NCI-H146 (cell line): Measurements from ENCODE around the gene CLASP1.
"Not testable (repeated sequence)": the region's sequence is repeated elsewhere in the genome, so short reads cannot be mapped to it uniquely, and the experiment has no call there.

ENCODE experiments used
- DNase-seq: peaks from one replicate; lab custom pipeline; 2025; lab: John Stamatoyannopoulos, UW

CLASP1 gene

GRCh38 chr2:121374412-121375075 lies 274.7 kb downstream of the CLASP1 start:
- not testable (repeated sequence) for DNase-seq

GRCh38 chr2:121372721-121373353 lies 276.4 kb downstream of the CLASP1 start:
- DNase-seq, result no peak

- no peak for DNase-seq
These were observed 277.2 kb downstream of the CLASP1 start for GRCh38 chr2:121372082-121372481.

GRCh38 chr2:121368836-121369235 lies 280.4 kb downstream of the CLASP1 start:
- DNase-seq, result no peak

GRCh38 chr2:121368155-121368554 lies 281.1 kb downstream of the CLASP1 start:
- DNase-seq, result no peak

- DNase-seq, result no peak
These were observed 281.9 kb downstream of the CLASP1 start for GRCh38 chr2:121367246-121367900.

GRCh38 chr2:121366040-121366439 lies 283.2 kb downstream of the CLASP1 start:
- no peak for DNase-seq

GRCh38 chr2:121365061-121365460 lies 284.2 kb downstream of the CLASP1 start:
- DNase-seq, result no peak

- no peak for DNase-seq
These were observed 285.4 kb downstream of the CLASP1 start for GRCh38 chr2:121363632-121364420.

GRCh38 chr2:121362774-121363173 lies 286.5 kb downstream of the CLASP1 start:
- no peak for DNase-seq

- DNase-seq, result no peak
These were observed 287.0 kb downstream of the CLASP1 start for GRCh38 chr2:121362226-121362625.

- no peak for DNase-seq
These were observed 288.5 kb downstream of the CLASP1 start for GRCh38 chr2:121360566-121361300.

GRCh38 chr2:121359716-121360565 lies 289.3 kb downstream of the CLASP1 start:
- no peak for DNase-seq

GRCh38 chr2:121359170-121359569 lies 290.1 kb downstream of the CLASP1 start:
- no peak for DNase-seq

- DNase-seq, result no peak
These were observed 291.0 kb downstream of the CLASP1 start for GRCh38 chr2:121358291-121358690.

GRCh38 chr2:121356058-121356640 lies 293.1 kb downstream of the CLASP1 start:
- DNase-seq, result peak; percentile 68

GRCh38 chr2:121355488-121355887 lies 293.8 kb downstream of the CLASP1 start:
- peak; percentile 39 for DNase-seq

- no peak for DNase-seq
These were observed 297.5 kb downstream of the CLASP1 start for GRCh38 chr2:121351521-121352318.

GRCh38 chr2:121350890-121351289 lies 298.4 kb downstream of the CLASP1 start:
- no peak for DNase-seq

GRCh38 chr2:121350402-121350775 lies 298.9 kb downstream of the CLASP1 start:
- no peak for DNase-seq
